ENCODE measurements around the gene HIVEP3. TPM values are rescaled to one million over a fixed set of nuclear protein-coding genes. Genes with fewer than 3 reads are reported as not detected.

The HIVEP3 gene
- polyA plus RNA-seq, 3 donors: 3.3 to 4.0 (median 3.7) TPM

DNA sequence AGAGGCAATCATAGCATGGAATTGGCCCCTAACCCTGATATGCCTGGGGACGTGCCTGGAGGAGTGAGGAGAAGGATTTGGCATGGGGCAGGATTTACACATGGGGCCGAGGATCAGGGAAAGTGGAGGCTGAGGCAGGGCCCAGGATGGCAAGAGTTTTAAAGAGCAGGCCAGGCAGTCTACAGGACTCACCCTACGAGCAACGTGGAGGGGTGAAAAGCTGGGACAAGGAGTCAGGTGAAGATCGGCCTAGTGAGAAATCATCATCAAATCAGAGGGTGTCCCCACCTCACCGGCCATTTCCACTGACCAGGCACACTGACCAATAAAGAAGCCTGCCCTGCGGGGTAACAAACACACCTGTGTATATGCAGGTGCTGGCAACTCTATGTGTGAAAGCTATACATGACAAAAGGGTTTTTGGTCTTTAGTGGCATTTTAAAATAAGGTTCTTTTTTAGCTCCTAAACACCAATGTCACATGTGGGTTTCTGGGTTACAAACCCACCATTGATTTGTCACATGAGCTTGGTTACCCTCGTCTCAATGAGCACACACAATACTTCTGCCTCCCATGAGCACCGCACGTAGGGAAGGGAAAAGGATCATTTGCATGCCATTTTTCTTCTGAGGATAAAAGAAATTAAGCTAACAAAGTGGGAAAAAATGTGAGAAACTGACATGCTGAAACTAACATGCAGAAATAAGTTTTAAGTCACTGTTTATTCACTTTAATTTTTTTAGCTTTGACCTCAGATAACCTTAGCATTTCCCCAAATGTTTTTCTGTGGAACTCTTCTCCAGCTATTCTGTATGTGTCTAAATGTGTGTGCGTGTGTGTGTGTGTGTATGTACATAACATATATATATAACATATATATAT, 266.1 kb downstream of the HIVEP3 start:
- no peak for DNase-seq

DNA sequence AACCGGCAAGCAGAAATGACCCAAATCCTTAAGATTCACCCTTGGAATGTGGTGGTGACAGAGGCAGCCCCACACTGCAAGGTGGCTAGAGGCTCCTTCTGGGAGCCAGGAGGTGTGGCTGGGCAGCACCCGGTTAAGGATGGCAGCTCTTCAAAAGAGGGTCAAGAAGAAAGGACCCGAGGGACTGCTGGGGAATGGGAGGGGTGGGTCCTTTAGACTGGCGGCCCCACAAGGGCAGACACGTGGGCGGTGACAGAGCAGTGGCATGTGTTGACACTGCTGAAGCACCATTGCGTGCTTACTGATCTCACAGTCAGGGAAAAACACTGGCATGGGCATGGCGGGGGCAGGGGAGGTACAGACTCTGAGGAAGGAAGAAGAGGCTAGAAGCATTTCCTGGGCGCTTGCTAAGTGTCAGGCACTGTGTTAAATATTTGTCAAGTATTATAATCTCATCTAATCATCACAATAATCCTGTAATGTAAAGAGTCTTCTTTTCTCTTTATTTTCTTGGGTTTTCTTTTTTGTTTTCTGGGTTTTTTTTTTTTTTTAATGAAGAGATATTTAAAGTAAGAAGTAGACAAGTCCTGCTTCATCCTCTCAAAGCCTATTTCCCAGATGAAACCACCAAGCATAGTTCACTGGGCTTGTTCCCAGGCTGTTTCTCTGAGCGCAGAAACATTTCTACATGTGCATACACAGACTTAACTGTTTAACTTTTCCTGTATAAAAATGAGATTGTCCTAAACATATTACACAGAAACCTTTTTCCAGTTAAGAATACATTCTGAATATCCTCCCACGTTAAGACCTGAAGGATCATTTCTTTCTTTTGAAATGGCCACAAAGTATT, 268.5 kb downstream of the HIVEP3 start:
- DNase-seq: no peak

DNA sequence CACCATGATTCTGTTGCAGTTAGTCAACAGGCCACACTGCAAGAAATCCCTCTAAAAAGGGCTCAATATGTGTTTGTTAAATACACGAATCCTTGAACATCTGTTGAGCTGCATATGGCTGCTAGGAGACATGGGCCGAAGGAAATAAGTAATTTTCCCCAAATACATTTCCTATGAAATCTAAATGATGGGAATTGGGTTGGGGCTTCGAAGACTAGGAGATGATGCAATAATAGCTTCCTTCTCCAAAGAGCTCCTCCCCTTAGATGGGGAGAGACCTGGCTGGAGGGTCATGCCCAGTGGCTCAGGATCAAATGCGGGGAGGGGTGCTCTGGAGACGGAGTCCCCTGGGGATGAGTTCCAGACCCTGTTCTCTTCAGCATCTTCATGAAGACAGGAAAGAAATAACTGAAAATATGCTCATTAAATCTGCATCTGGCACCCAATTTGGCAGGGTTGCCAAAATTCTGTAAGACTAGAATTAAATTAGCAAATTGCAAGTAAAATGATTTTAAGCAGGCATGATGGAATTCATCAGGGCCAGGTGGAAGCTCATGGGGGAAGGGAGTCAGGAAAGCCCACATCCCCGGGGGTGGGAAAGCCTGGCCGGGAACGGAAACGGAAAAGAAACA, 269.2 kb downstream of the HIVEP3 start:
- DNase-seq: no peak

DNA sequence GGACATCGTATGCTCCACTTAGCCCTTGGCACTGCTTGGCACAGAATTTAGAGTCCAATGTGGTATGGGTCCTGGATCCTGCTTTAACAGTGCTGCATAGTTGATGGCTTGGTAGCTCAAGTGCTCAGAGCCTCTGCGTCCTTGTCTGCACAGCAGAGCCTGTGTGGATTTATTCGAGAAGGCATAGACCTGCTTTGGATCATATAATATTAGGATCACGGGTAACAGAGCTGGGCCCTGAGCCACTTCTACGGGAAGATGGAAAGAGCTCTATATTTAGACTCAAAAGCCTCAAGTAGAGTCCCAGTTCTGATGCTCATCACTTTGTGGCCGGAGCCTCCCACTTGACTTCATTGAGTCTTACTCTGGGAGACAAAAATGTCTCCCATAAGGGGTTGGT, 269.9 kb downstream of the HIVEP3 start:
- no peak for DNase-seq

DNA sequence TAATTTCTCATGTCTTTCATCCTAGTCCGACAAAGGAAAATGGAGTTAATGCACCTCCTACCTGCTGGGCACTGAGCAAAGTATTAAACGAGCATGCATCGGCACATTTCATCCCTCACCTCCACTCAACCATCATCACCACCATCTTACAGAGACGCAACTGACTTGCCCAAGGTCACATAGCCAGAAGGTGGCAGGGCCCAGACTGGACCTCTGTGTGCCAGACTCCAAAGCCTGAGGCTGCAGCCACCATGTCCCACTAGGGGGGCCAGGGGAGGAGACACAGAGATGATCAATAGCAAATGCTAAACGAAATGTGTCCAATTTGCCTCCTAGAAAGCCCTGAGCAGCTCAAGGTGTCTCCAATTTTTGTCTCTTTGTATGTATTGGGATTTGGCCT, 270.5 kb downstream of the HIVEP3 start:
- no peak for DNase-seq

DNA sequence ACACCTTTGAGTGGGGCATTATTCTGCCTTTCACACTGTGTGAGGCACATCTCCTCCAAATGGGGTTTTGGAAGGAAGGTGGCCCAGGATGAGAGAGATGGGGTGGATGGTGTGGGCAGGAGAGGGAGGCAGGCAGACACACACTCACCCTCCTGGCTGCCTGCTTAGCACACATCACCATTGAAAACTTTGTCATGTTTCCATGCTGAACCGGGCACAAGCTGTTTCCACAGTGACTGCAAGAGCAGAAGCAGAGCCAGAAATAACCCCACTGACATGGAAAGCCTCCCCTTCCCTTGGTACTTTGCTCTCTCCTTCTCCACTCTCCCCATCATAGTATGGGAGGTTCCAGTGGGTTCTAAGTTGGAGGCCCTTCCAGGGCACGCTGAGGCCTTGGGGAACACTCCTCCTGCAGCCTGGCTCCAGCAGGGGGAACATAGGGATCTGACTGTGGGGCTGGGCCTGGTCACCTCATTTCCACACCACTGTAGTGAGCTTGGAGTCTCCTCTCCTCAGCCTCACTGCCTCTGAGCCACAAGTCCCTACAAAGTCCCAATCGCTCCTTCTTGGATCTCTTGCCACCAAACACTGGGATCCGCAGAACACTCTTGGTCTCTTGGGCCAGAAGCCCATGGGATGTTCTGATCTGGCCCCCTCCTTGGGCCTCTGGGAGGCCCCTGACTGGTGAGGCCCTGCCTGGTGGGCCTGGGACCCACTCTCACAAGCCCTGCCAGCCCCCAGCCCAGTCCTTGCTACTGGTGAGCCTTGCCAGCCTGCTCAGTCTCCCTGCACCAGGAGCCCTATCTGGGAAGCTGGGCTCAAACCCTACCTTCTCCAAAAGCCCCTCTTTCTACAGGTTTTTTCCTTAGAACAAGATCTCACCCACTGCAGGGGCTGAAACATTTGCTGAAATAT, 271.2 kb downstream of the HIVEP3 start:
- no peak for DNase-seq

DNA sequence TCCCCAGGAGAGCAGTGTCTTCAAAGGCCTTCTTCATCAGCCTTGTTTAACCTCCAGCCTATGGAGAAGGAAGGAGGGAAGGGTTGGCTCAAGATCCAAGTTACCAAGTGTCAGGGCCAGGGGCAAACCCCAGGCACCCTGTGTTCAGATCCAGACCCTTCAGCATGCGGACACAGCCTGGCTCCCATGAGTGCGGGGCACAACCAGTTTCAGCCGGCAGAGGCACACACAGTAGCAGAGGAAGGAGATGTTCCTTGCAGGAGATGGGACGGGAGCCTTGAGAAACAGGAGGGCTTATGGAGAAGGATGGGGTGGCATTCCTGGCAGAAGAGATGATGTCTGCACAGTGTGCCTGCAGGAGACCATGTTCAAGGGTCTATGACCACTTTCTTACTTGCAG, 272.5 kb downstream of the HIVEP3 start:
- no peak for DNase-seq

DNA sequence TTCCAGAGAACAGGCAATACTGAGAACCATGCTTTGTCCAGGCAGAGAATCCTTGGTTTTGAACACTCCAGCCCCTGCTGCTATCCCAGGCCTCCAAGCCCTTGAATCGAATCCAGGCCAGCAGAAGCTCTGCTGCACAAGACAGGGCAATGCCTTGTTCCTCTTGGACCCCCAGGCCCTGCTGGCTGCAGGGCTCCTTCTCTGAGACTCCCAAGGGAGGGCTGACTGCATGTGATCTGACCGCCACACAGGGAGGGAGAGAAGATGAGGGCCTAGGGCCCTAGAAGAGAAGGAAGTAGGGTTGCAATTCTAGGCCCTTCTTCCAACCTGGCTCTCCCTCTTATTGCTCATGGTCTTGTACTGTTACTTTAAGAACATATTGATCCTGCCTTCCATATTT, 273.7 kb downstream of the HIVEP3 start:
- DNase-seq: no peak

DNA sequence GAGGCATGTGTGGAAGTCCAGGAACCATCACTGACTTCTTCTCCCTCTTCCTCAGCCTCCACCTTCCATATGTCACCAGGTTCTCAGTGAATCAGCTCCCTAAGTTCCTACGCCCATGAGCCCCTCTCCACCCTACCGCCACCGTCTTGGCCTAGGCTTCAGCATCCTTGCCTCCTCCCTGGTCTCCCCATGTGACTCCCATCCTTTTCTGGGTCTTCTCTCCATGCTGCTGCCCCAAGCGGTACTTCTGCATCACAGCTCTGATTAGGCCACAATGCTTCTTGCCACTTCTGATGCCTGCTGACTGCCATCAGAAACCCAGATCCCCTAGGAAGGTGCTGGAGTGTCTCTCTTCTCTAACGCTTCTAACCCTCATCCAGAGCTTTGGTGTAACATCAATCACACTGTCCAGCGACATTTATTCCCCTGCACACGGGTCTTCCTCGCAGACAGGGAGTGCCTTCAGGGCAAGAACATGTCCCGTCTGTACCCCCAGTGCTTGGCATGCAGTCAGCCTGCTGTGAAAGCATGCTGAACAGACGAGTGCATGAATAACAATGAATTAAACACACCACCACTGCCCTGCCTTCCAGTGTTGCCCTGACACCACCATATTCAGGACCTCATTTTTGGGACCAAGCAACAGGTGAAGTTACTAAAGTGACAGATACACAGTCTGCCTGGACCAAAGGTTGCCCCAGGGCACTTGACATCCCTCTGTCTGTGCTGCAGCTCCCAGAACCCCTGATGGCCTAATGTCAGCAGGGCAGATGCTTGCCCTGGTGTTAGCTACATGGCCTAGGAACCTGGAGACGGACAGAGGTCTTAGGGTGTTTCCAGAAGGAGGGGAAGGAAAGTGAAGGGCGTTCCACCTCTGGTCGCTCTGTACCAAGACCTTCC, 275.6 kb downstream of the HIVEP3 start:
- DNase-seq: no peak

DNA sequence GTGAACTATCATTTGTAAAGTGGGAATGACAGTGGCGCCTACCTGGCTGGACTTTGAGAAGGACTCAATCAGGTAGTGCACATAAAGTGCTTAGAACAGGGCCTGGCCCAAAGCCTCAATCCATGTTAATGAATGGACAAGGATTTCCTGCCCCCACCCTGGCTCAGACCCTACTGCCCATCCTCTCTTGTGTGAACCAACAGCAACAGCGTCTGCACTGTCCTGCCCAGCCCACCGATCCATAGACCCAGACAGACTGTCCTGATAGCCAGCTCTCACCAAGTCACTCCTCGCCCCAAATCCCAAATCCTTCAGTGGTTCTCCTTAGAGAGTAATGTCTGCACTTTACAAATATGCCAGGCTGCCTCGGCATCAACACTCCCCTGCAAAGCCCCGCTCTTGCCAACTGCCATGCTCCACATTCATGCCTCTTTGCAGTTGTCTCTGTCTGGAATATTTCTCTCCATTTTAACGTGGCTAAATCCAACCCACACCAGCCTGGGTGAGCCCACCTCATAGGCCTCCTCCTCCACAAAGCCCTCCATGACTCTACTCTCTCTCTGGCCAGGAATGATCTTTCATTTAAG, 276.7 kb downstream of the HIVEP3 start:
- no peak for DNase-seq

DNA sequence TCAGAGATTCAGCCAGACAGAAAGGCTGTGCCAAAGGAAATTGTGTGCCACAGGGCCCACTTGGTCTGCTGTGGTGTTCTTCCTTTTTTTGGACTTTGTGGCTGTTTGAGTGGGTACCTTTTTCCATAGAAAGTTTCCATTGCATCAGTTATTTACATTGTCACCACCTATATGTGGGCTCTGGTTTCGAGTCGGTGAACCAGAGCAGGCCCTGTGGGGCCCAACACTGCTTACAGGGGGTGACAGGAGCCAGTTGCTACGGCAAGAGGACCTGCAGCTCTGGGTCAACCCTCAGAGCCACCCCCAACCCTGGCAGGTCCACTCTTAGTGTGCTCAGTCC, 277.3 kb downstream of the HIVEP3 start:
- no peak for DNase-seq

DNA sequence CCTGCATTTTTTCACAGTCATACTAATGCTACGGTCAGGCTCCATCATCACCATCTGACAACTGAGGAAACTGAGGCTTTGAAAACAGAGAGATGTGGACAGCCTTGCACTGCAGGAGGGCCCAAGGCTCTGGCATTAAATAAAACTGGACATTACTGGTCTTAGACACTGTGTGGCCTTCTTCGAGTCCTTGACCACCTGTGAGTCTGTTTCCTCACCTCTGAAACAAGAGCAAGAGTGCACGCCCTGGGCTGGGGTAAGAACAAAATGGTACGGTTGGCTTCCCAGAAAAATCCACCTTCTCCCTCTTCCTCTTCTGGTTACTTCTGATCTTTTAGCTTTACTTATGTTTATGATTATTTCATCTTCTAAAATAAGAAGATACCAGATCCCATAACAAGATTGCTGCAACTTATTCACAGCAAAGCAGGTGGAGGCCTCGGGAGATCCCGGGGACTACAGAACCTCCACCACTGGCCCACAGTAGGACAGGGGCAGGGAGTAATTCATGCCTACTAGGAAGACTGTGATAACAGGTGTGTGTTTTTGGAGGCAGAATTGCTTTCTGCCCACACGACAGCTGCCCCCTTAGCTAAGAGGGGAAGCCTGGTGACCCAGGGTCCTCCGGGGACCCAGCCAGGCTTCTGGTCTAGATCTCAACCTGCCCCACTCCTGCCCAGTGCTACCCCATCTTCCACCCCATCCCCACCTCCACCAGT, 277.8 kb downstream of the HIVEP3 start:
- no peak for DNase-seq

DNA sequence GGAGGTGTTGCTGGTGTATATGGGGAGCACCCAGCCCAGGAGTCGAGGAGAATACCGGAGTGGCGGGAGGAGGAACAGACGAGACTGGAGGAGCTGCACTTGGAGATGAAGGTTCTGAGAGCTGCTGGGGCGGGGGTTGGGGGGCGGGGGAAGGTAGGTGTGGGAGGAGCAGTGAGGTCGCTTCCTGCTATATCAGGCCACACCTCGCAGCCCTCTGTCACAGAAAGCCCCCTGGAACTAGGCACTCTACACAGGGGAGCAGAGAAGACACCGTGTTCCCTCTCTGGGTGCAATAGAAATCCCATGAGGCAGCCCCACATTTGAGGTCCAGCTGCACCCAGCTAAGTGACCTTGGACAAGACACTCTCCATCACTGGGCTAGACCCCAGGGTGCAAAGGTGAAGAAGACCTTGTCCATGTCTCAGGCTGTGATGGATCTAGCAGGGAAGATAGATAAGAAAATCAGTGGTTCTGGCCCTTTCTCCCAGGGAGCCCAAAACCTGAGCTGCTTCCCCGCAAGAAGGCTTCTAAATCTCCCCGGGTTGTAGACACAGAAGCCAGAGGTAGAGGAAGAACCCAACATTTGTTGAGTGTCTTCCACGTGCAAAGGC, 278.5 kb downstream of the HIVEP3 start:
- no peak for DNase-seq

DNA sequence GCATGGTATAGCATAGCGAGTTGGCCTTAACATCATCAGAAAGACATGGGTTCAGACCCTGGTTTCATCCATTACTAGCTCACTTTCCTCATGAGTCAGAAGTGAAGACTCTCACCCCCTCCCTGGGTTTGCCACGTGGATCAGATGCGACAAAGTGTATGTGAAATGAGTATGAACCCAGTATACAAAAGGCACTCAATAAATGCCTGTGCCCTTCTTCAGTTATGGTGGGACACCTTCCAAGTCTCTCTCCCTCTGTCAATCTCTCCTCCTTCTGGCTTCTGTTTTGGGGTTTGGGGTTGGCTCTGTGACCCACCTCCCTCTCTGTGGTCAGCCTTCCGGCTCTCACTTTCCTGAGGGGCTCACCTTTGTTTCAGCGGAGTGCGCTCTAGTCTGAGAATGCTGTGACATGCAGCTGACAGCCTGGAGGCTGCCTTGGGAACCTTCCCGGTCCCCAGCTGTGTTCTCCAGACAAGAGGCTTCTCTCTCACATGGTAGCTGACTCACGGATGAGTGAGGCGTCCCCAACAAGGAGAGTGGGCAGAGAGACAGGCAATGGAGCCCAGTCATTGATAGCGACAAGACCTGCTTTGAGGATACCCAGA, 279.3 kb downstream of the HIVEP3 start:
- no peak for DNase-seq

DNA sequence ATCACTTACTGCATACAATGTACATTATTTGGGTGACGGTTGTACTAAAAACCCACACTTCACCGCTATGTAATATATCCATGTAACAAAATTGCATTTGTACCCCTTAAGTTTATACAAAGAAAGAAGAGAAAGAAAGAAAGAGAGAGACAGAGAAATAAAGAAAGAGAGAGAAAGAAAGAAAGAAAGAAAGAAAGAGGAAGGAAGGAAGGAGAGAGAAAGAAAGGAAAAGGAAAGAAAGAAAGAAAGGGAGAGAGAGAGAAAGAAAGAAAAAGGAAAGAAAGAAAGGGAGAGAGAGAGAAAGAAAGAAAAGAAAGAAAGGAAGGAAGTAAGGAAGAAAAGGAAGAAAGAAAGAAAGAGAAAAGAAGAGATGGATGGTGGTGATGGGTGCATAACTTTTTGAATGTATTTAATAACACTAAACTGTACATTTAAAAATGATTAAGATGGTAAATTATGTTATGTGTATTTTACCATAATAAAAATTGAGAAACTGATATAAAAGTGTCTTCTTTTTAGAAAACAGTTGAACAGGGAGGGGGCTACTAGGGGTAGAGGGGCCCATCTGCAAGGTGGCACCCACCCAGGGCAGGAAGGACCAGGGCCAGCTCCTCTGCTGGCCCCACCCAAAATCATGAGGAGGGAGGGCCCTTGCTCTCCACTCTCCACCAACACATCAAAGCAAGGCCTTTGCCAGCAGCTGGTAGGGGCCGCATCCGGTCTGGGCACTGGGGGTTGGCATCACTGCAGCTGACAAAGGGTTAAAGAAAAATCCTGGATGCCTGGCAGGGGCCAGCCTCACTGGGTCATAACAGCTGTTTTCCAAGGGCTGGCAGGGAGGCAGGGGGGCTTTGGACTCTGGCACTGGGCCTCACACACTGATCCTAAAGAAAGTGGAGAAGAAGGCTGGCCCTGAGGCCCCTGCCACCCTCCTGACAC, 280.4 kb downstream of the HIVEP3 start:
- DNase-seq: no peak

DNA sequence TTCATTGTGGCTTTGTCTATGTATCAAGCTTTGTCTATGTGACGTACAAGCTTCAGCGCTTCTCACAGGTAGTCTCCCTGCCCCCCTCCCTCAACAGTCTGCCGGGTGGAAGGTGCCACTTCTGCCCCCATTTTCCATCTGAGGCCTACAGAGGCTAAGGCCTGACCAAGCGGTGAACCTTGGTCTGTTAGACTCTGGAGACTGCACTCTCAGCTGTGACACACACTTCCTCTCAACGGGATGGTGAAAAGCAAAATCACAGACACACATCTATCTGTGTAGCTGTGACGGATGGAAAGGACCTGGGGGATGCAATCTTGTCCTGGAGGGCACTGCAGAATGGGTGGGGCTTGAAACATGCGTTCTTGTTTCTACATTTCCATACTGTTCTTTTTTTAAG, 281.4 kb downstream of the HIVEP3 start:
- no peak for DNase-seq

DNA sequence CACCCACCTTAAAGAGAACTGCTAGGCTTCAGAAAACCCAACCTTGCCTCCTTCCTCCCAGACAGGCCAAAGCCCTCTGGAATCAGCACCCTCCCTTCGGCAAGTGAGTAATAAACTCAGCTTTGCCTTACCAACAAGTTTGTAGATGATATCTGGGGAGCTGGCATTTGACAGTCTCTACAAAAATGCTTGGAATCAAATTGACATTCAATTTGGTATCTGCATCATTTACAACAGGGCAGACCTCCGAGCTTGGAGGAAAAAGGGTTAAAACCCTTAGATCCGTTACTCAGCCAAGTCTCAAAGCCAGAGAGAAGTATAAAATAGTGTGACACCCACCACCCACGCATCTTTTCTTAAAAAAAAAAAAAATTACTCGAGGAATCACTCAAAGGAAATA, 285.0 kb downstream of the HIVEP3 start:
- DNase-seq: no peak

Measured in renal pelvis (tissue), 4 donors.